Body of pancreas (tissue), 4 donors: ENCODE data around the gene CCM2.

Experiments used
- POLR2A ChIP-seq, 3 donors: fragments of 450-650 bp; IDR thresholded peaks; one replicate each; pipeline ENCODE4 v1.6.1; 2016; ENCODE audit warnings: antibody characterized with exemption in 3 of 3, mild to moderate bottlenecking in 2 of 3
- TF ChIP-seq, protein P1 (sequence below), 7 experiments: fragments of 450-650 bp in 4 of 7; fragments of 200-600 bp in 3 of 7; sonication (generic) in 3 of 7; IDR thresholded peaks; one replicate each; pipeline ENCODE4 v1.5.1; 2016 to 2019; ENCODE audit warnings: antibody characterized with exemption in 7 of 7

DNA sequence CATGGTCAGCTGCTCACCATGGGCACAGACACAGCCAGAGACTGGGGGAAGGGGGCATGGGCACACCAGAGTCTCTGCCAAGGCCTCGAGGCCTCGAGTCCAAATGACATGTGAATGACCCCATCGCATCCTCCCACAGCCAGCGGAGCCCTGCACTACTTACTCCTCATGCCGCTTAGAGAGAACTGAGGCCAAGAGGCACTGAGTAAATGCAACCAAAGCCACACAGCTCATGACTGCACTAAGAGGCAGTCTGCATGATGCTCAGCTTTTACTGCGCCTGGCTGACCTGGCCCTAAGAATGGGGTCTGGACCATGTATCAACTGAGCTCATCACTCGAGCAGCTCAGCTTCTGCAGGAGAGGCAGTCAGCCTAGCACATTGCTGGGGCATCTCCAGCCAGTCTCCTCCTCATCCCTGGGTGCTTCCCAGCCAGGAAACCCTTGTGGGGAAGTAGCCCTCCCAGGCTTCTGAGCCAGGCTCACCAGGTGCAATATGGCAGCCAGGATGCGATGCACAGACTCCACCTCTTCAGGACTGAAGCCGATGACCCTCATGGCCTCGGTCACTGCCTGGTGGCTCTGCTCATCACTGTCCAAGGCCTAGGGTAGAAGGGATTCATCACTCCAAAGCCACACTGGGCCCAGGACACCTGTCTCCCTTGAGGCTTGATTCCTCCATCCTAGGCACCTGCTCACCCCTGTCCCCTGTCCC, 28.7 kb upstream of the CCM2 start:
- no peak for TF ChIP-seq POLR2A (IDR thresholded peaks at IDR 0.05)
- TF ChIP-seq, protein P1, sequence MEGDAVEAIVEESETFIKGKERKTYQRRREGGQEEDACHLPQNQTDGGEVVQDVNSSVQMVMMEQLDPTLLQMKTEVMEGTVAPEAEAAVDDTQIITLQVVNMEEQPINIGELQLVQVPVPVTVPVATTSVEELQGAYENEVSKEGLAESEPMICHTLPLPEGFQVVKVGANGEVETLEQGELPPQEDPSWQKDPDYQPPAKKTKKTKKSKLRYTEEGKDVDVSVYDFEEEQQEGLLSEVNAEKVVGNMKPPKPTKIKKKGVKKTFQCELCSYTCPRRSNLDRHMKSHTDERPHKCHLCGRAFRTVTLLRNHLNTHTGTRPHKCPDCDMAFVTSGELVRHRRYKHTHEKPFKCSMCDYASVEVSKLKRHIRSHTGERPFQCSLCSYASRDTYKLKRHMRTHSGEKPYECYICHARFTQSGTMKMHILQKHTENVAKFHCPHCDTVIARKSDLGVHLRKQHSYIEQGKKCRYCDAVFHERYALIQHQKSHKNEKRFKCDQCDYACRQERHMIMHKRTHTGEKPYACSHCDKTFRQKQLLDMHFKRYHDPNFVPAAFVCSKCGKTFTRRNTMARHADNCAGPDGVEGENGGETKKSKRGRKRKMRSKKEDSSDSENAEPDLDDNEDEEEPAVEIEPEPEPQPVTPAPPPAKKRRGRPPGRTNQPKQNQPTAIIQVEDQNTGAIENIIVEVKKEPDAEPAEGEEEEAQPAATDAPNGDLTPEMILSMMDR (IDR thresholded peaks at IDR 0.05) = no peak
